ENCODE measurements around the gene RMDN2. TPM values are rescaled to one million over a fixed set of nuclear protein-coding genes. Genes with fewer than 3 reads are reported as not detected.

RMDN2 gene
- total and polyA plus RNA-seq, 10 donors: 10.8 to 57.1 (median 29.6) TPM

GRCh38 chr2:37911296-37911873 is 13.7 kb upstream of the RMDN2 start:
- no peak overlapping the region for H3K4me3 ChIP-seq
- H3K27me3 ChIP-seq (replicated peaks in 1 of 7): no peaks in the 10 kb centered on the region
- intact Hi-C loops (cut with DNase I; ENCODE audit: low total_unique reads): no loop called here
- H3K4me1 ChIP-seq: no peaks in the 10 kb centered on the region
- no peak overlapping the region for H3K27ac ChIP-seq
- H3K9me3 ChIP-seq: no peaks in the 10 kb centered on the region
- 48 to 83% (median 68%) methylated on average over 4 of the region's 4 CpGs for WGBS, 5 donors
- no peak for TF ChIP-seq POLR2AphosphoS5 (IDR thresholded peaks at IDR 0.05)
- TF ChIP-seq POLR2A (IDR thresholded peaks at IDR 0.05): no peak
- TF ChIP-seq CTCF (IDR thresholded peaks at IDR 0.05 in 8 of 11, conservative IDR thresholded peaks at IDR 0.05 in 3 of 11): no peak
- DNase-seq: no peak
- no peaks in the 10 kb centered on the region for H3K36me3 ChIP-seq

GRCh38 chr2:37912056-37912455 is 13.0 kb upstream of the RMDN2 start:
- H3K4me3 ChIP-seq: no peak overlapping the region
- intact Hi-C loops (cut with DNase I; ENCODE audit: low total_unique reads): no loop called here
- no peak overlapping the region for H3K27ac ChIP-seq
- H3K27me3 ChIP-seq (replicated peaks in 1 of 7): no peaks in the 10 kb centered on the region
- DNase-seq: no peak
- H3K36me3 ChIP-seq: no peaks in the 10 kb centered on the region
- no peaks in the 10 kb centered on the region for H3K9me3 ChIP-seq
- H3K4me1 ChIP-seq: no peaks in the 10 kb centered on the region
- no peak for TF ChIP-seq POLR2A (IDR thresholded peaks at IDR 0.05)
- TF ChIP-seq CTCF (IDR thresholded peaks at IDR 0.05 in 8 of 11, conservative IDR thresholded peaks at IDR 0.05 in 3 of 11): no peak
- no peak for TF ChIP-seq POLR2AphosphoS5 (IDR thresholded peaks at IDR 0.05)
- 63 to 100% (median 68%) methylated on average over 1 of the region's 1 CpG for WGBS, 5 donors

- WGBS, 5 donors: 93 to 97% (median 95%) methylated on average over 2 of the region's 2 CpGs
- no peaks in the 10 kb centered on the region for H3K9me3 ChIP-seq
- H3K27ac ChIP-seq: no peak overlapping the region
- DNase-seq: no peak
- intact Hi-C loops (cut with DNase I; ENCODE audit: low total_unique reads): no loop called here
- no peak overlapping the region for H3K4me3 ChIP-seq
- no peaks in the 10 kb centered on the region for H3K27me3 ChIP-seq (replicated peaks in 1 of 7)
- H3K4me1 ChIP-seq: no peaks in the 10 kb centered on the region
- TF ChIP-seq POLR2A (IDR thresholded peaks at IDR 0.05) (no peak), POLR2AphosphoS5 (IDR thresholded peaks at IDR 0.05) (no peak), CTCF (IDR thresholded peaks at IDR 0.05 in 8 of 11, conservative IDR thresholded peaks at IDR 0.05 in 3 of 11) (no peak)
- no peaks in the 10 kb centered on the region for H3K36me3 ChIP-seq
These were observed 12.5 kb upstream of the RMDN2 start for GRCh38 chr2:37912616-37913015.

- Histone ChIP-seq H3K36me3 (no peaks in the 10 kb centered on the region), H3K4me1 (peaks cover 0 to 7% (median 0%) of the 10 kb centered on the region in 6 donors), H3K9me3 (no peaks in the 10 kb centered on the region), H3K27me3 (replicated peaks in 1 of 7) (no peaks in the 10 kb centered on the region), H3K4me3 (no peak overlapping the region), H3K27ac (no peak overlapping the region)
- WGBS, 5 donors: 86 to 92% (median 88%) methylated on average over 5 of the region's 5 CpGs
- intact Hi-C loops (cut with DNase I; ENCODE audit: low total_unique reads): no loop called here
- no peak for TF ChIP-seq POLR2AphosphoS5 (IDR thresholded peaks at IDR 0.05)
- TF ChIP-seq POLR2A (IDR thresholded peaks at IDR 0.05): no peak
- TF ChIP-seq CTCF (IDR thresholded peaks at IDR 0.05 in 8 of 11, conservative IDR thresholded peaks at IDR 0.05 in 3 of 11): no peak
- DNase-seq: no peak
These were observed 10.7 kb upstream of the RMDN2 start for GRCh38 chr2:37914340-37914739.
